IMR-90 (cell line): ENCODE data around the gene GRAMD4. TPM values are rescaled to one million over a fixed set of nuclear protein-coding genes. Genes with fewer than 3 reads are reported as not detected.

Experiments used
- ATAC-seq: fragments of 200-7000 bp; cut with Tn5 transposase; 2 replicates; pipeline ENCODE4 v1.9.1; 2020; ENCODE audit warnings: low read depth, mild to moderate bottlenecking, moderate library complexity
- BruUV-seq: library from RNA; stranded (reverse); fragments of 400-500 nt; replicated peaks from 2 replicates; lab custom pipeline; 2021; lab: Mats Ljungman, UMichigan
- CTCF ChIA-PET: fragments of 300-600 bp; formaldehyde crosslinking; extraction: SDS; loops from one replicate; lab custom pipeline; 2021; ENCODE audit warnings: antibody characterized with exemption; lab: Yijun Ruan, JAX
- POLR2A ChIA-PET: fragments of 300-600 bp; sonication (Branson Sonifier 250); formaldehyde crosslinking; loops from one replicate; lab custom pipeline; 2022; ENCODE audit warnings: antibody characterized with exemption; ENCODE audit not compliant: unreplicated experiment; lab: Charles Lee
- DNase-seq: peaks from one replicate; pipeline ENCODE4 v3.0.0; 2013
- H2AFZ ChIP-seq: replicated peaks from 2 replicates; pipeline ENCODE3; 2013; ENCODE audit warnings: low read length, mild to moderate bottlenecking; ENCODE audit not compliant: poor library complexity
- H2AK5ac ChIP-seq: 2 replicates; pipeline ENCODE4 v1.6.1; 2013; ENCODE audit warnings: low read depth, low read length, inconsistent platforms
- H2AK9ac ChIP-seq: replicated peaks from 2 replicates; pipeline ENCODE3; 2013; ENCODE audit warnings: mild to moderate bottlenecking, low read depth, low read length, moderate library complexity; ENCODE audit not compliant: poor library complexity
- H2BK120ac ChIP-seq: 2 replicates; pipeline ENCODE4 v1.6.1; 2013; ENCODE audit warnings: low read depth, low read length, inconsistent platforms
- H2BK15ac ChIP-seq: 3 replicates; pipeline ENCODE4 v1.6.1; 2013; ENCODE audit warnings: low read depth, low read length, inconsistent platforms
- H2BK20ac ChIP-seq: 2 replicates; pipeline ENCODE4 v1.6.1; 2013; ENCODE audit warnings: low read depth, mild to moderate bottlenecking, inconsistent platforms, low read length, moderate library complexity
- H2BK5ac ChIP-seq: 2 replicates; pipeline ENCODE4 v1.6.1; 2013; ENCODE audit warnings: mild to moderate bottlenecking, low read depth, low read length, inconsistent platforms; ENCODE audit not compliant: poor library complexity, severe bottlenecking
- H3K14ac ChIP-seq: replicated peaks from 2 replicates; pipeline ENCODE4 v1.6.1; 2013; ENCODE audit warnings: low read depth, low read length, inconsistent platforms
- H3K18ac ChIP-seq: 2 replicates; pipeline ENCODE4 v1.6.1; 2013; ENCODE audit warnings: low read depth, low read length, control low read depth
- H3K23ac ChIP-seq: 2 replicates; pipeline ENCODE4 v1.6.1; 2013; ENCODE audit warnings: low read depth, low read length, inconsistent platforms
- H3K27ac ChIP-seq: 2 replicates; pipeline ENCODE4 v1.5.1; 2013; ENCODE audit warnings: mild to moderate bottlenecking, control low read depth, low read length; ENCODE audit not compliant: insufficient read depth
- H3K27me3 ChIP-seq: 2 replicates; pipeline ENCODE4 v1.6.1; 2013; ENCODE audit warnings: low read length; ENCODE audit not compliant: control insufficient read depth, insufficient read depth
- H3K36me3 ChIP-seq: 2 replicates; pipeline ENCODE4 v1.6.1; 2013; ENCODE audit warnings: low read length, mixed read lengths; ENCODE audit not compliant: control insufficient read depth, insufficient read depth
- H3K4ac ChIP-seq: 2 replicates; pipeline ENCODE4 v1.6.1; 2013; ENCODE audit warnings: low read depth, low read length, inconsistent platforms
- H3K4me1 ChIP-seq: 2 replicates; pipeline ENCODE4 v1.6.1; 2013; ENCODE audit warnings: low read length, mixed read lengths; ENCODE audit not compliant: control insufficient read depth, insufficient read depth
- H3K4me2 ChIP-seq: 2 replicates; pipeline ENCODE4 v1.6.1; 2013; ENCODE audit warnings: low read depth, mild to moderate bottlenecking, control low read depth, low read length, moderate library complexity
- H3K4me3 ChIP-seq: 2 replicates; pipeline ENCODE4 v1.5.1; 2013; ENCODE audit warnings: low read depth, mild to moderate bottlenecking, control low read depth, low read length, moderate library complexity; ENCODE audit not compliant: insufficient read depth
- H3K56ac ChIP-seq: 2 replicates; pipeline ENCODE4 v1.6.1; 2013; ENCODE audit warnings: low read length, inconsistent platforms; ENCODE audit not compliant: insufficient read depth; ENCODE audit errors: extremely low read depth
- H3K79me1 ChIP-seq, 2 experiments: 2 replicates each; pipeline ENCODE4 v1.6.1; 2013; ENCODE audit warnings: low read length in 2 of 2, inconsistent platforms in 1 of 2, low read depth in 1 of 2
- H3K9ac ChIP-seq: 2 replicates; pipeline ENCODE4 v1.6.1; 2013; ENCODE audit warnings: low read depth, low read length, control low read depth
- H3K9me1 ChIP-seq: 2 replicates; pipeline ENCODE4 v1.6.1; 2013; ENCODE audit warnings: low read length, inconsistent platforms; ENCODE audit not compliant: insufficient read depth
- H3K9me3 ChIP-seq: 2 replicates; pipeline ENCODE4 v1.6.1; 2013; ENCODE audit warnings: low read length; ENCODE audit not compliant: control insufficient read depth, insufficient read depth
- H4K20me1 ChIP-seq: 2 replicates; pipeline ENCODE4 v1.6.1; 2013; ENCODE audit warnings: low read length, inconsistent platforms; ENCODE audit not compliant: insufficient read depth
- H4K5ac ChIP-seq: 2 replicates; pipeline ENCODE4 v1.6.1; 2013; ENCODE audit warnings: mild to moderate bottlenecking, low read depth, low read length, control low read depth
- H4K8ac ChIP-seq, 2 experiments: 2 replicates each; pipeline ENCODE4 v1.6.1; 2013; ENCODE audit warnings: low read depth in 2 of 2, low read length in 2 of 2, control low read depth in 1 of 2, inconsistent platforms in 1 of 2
- H4K91ac ChIP-seq: 2 replicates; pipeline ENCODE4 v1.6.1; 2013; ENCODE audit warnings: low read depth, low read length, inconsistent platforms; ENCODE audit not compliant: insufficient read depth
- FOS ChIP-seq: fragments of 150-350 bp; IDR thresholded peaks from 2 replicates; pipeline ENCODE4 v1.6.1; 2016; ENCODE audit warnings: low read depth, low read length
- MAFK ChIP-seq: IDR thresholded peaks from 2 replicates; pipeline ENCODE4 v1.6.1; 2012; ENCODE audit warnings: low read depth, low read length, improper control_type of control experiment
- MAZ ChIP-seq: IDR thresholded peaks from 2 replicates; pipeline ENCODE4 v1.6.1; 2012; ENCODE audit warnings: low read depth, mild to moderate bottlenecking, low read length, improper control_type of control experiment, moderate library complexity, borderline replicate concordance
- NFE2L2 ChIP-seq: fragments of 150-350 bp; IDR thresholded peaks from 2 replicates; pipeline ENCODE4 v1.6.1; 2016; ENCODE audit warnings: low read depth, mild to moderate bottlenecking, low read length
- POLR2A ChIP-seq: IDR thresholded peaks from 2 replicates; pipeline ENCODE4 v1.6.1; 2012; ENCODE audit warnings: mild to moderate bottlenecking, low read depth, low read length
- RCOR1 ChIP-seq: IDR thresholded peaks from 2 replicates; pipeline ENCODE4 v1.6.1; 2012; ENCODE audit warnings: mild to moderate bottlenecking, low read length, improper control_type of control experiment; ENCODE audit not compliant: insufficient replicate concordance
- SMC3 ChIP-seq: fragments of 150-350 bp; IDR thresholded peaks from 2 replicates; pipeline ENCODE4 v1.6.1; 2016; ENCODE audit warnings: low read depth, mild to moderate bottlenecking, antibody characterized with exemption, low read length, moderate library complexity
- USF2 ChIP-seq: fragments of 150-350 bp; IDR thresholded peaks from 2 replicates; pipeline ENCODE4 v1.6.1; 2017; ENCODE audit warnings: mild to moderate bottlenecking, antibody characterized with exemption, low read length, low read depth
- WGBS, 2 experiments: methylation state at CpG; one replicate each; pipeline versions ENCODE4 v1.1.5 to v1.1.7; 2013; ENCODE audit warnings: missing lambda C conversion rate in 2 of 2; ENCODE audit not compliant: insufficient read length in 1 of 2; ENCODE audit errors: extremely low coverage in 2 of 2; 5-methylcytosine and 5-hydroxymethylcytosine counted together
- dilution Hi-C: fragments of 300-500 bp; cut with HindIII; formaldehyde crosslinking; loops from one replicate; pipeline ENCODE4 v1.14.3; 2018; ENCODE audit warnings: low sequenced_read_pairs; ENCODE audit not compliant: unreplicated experiment
- in situ Hi-C: fragments of 300-500 bp; cut with MboI; formaldehyde crosslinking; loops from 3 replicates; pipeline ENCODE4 v1.14.3; 2019; ENCODE audit warnings: low sequenced_read_pairs, inconsistent platforms, mixed read lengths
- intact Hi-C: fragments of 100-400 bp; cut with micrococcal nuclease; formaldehyde crosslinking; loops from 2 replicates; pipeline ENCODE4 v1.10.0; 2022
- polyA plus RNA-seq, 3 experiments: library from polyadenylated mRNA; depleted of rRNA; stranded (reverse); fragments of >200 nt; gene quantifications; 2 replicates each; pipeline ENCODE4 v1.2.3, GENCODE V29; 2012; ENCODE audit warnings: low replicate concordance in 1 of 3
- total RNA-seq: library from RNA; depleted of rRNA; stranded (reverse); fragments of >200 nt; gene quantifications from 2 replicates; pipeline ENCODE4 v1.2.3, GENCODE V29; 2012

The GRAMD4 gene
- total and polyA plus RNA-seq, 2 of the 4 experiments (the other 2 are of a cell fraction), result 2.7 to 5.8 TPM

GRCh38 chr22:46660604-46661201 lies 40.5 kb downstream of the GRAMD4 start (continued):
- TF ChIP-seq USF2 (no peak), MAZ (no peak), MAFK (no peak), POLR2A (no peak)

- Histone ChIP-seq H3K4me2 (no peak overlapping the region), H4K5ac (no peak overlapping the region), H2BK15ac (no peak overlapping the region), H3K79me1 (no peaks in the 10 kb centered on the region), H2AK9ac (peak overlapping the region; percentile 37), H3K4me3 (no peak overlapping the region), H2AK5ac (no peak overlapping the region), H3K9ac (no peak overlapping the region), H3K4me1 (peaks cover 2% of the 10 kb centered on the region; the same call in 1 of the 2 replicates), H2BK120ac (no peak overlapping the region), H3K23ac (no peak overlapping the region), H4K91ac (no peak overlapping the region), H4K8ac (no peak overlapping the region), H3K9me3 (no peaks in the 10 kb centered on the region), H2AFZ (peak overlapping the region; percentile 67), H2BK20ac (no peak overlapping the region), H3K9me1 (peaks cover 2% of the 10 kb centered on the region; the same call in 1 of the 2 replicates), H3K14ac (no peak overlapping the region), H3K27me3 (no peaks in the 10 kb centered on the region), H3K56ac (no peak overlapping the region), H3K18ac (no peak overlapping the region; the same call in 1 of the 2 replicates), H3K27ac (no peak overlapping the region), H3K4ac (no peak overlapping the region), H4K20me1 (no peaks in the 10 kb centered on the region; the same call in 1 of the 2 replicates), H3K36me3 (peaks cover 28% of the 10 kb centered on the region; the same call in 1 of the 2 replicates), H2BK5ac (no peak overlapping the region)
- ChIA-PET POLR2A (no interaction called here), CTCF (no interaction called here)
- intact Hi-C loops (no loop called here), dilution Hi-C loops (no loop called here), in situ Hi-C loops (no loop called here)
- WGBS, 2 experiments, result 84% methylated on average over 6 of the region's 22 CpGs; no CpG with 5 or more reads in 1 of the 2 experiments
- peak; percentile 52 for ATAC-seq
- TF ChIP-seq SMC3 (no peak), FOS (peak; percentile 93), NFE2L2 (peak; percentile 23; the same call in 1 of the 2 replicates), RCOR1 (peak; percentile 86)
- no TSS peak for BruUV-seq
- DNase-seq, result peak; percentile 76
Observed at GRCh38 chr22:46661221-46661851, 41.1 kb downstream of the GRAMD4 start.
